Stomach (tissue), 9 donors: ENCODE data around the gene PDE9A. TPM values are rescaled to one million over a fixed set of nuclear protein-coding genes. Genes with fewer than 3 reads are reported as not detected.

Experiments used
- DNase-seq, 2 donors: peaks; one replicate each; pipeline versions ENCODE4 v3.0.0 to v3.0.0-alpha.2; 2013 to 2019
- H3K27ac ChIP-seq, 5 donors: fragments of 200-600 bp in 4 of 5; sonication (generic) in 4 of 5; one replicate each; pipeline ENCODE4 v1.5.1; 2013 to 2019; ENCODE audit warnings: mild to moderate bottlenecking in 1 of 5, moderate library complexity in 1 of 5
- H3K27me3 ChIP-seq, 3 donors: fragments of 200-600 bp; sonication (generic); one replicate each; pipeline ENCODE4 v1.5.1; 2017 to 2019; ENCODE audit warnings: mixed run types in 1 of 3
- H3K36me3 ChIP-seq, 4 donors: fragments of 200-600 bp; sonication (generic); 1 replicate in 3 of 4; 2 replicates in 1 of 4; pipeline ENCODE4 v1.5.1; 2016 to 2019
- H3K4me1 ChIP-seq, 4 donors: fragments of 200-600 bp; sonication (generic); one replicate each; pipeline ENCODE4 v1.5.1; 2016 to 2019
- H3K4me3 ChIP-seq, 4 donors: fragments of 200-600 bp; sonication (generic) in 3 of 4; one replicate each; pipeline ENCODE4 v1.5.1; 2016 to 2019; ENCODE audit warnings: mild to moderate bottlenecking in 1 of 4
- H3K9me3 ChIP-seq, 4 donors: fragments of 200-600 bp; sonication (generic); one replicate each; pipeline ENCODE4 v1.5.1; 2016 to 2019
- CTCF ChIP-seq, 7 experiments: fragments of 450-650 bp in 4 of 7; fragments of 200-600 bp in 3 of 7; sonication (generic) in 3 of 7; IDR thresholded peaks; one replicate each; pipeline ENCODE4 v1.5.1; 2016 to 2019; ENCODE audit warnings: antibody characterized with exemption in 7 of 7, control low read depth in 2 of 7, mild to moderate bottlenecking in 1 of 7
- EP300 ChIP-seq: sonication (generic); formaldehyde crosslinking; IDR thresholded peaks from one replicate; pipeline ENCODE4 v1.6.1; 2017; ENCODE audit warnings: antibody characterized with exemption
- POLR2A ChIP-seq, 4 donors: fragments of 450-650 bp; IDR thresholded peaks; one replicate each; pipeline ENCODE4 v1.6.1; 2016; ENCODE audit warnings: antibody characterized with exemption in 4 of 4, control low read depth in 2 of 4, mild to moderate bottlenecking in 1 of 4, moderate library complexity in 1 of 4
- POLR2AphosphoS5 ChIP-seq, 3 donors: sonication (generic); formaldehyde crosslinking; IDR thresholded peaks; one replicate each; pipeline ENCODE4 v1.6.1; 2016; ENCODE audit warnings: antibody characterized with exemption in 3 of 3
- WGBS, 5 donors: extraction: QIAGEN DNeasy Blood & Tissue Kit in 3 of 5; methylation state at CpG; one replicate each; pipeline versions ENCODE4 v1.1.5 to v1.1.7; 2013 to 2018; 5-methylcytosine and 5-hydroxymethylcytosine counted together
- intact Hi-C: fragments of 100-400 bp; cut with DNase I; formaldehyde crosslinking; loops from one replicate; pipeline ENCODE4 v1.15.1; 2023; ENCODE audit warnings: low total_unique reads
- polyA plus RNA-seq, 3 donors: library from polyadenylated mRNA; stranded (reverse); fragments of 200-250 nt; gene quantifications; one replicate each; pipeline ENCODE4 v1.2.3, GENCODE V29; 2013
- total RNA-seq, 5 donors: library from RNA; depleted of rRNA; stranded (reverse); fragments of >200 nt; gene quantifications; one replicate each; pipeline versions ENCODE4 v1.1.0 to v1.2.3, GENCODE V29; 2014 to 2016
- donor health status: healthy with polysubstance abuse.
- donor health status: Bipolar disorder and iron deficiency.
- donor health status: healthy.

PDE9A gene
- total and polyA plus RNA-seq, 8 donors, result 6.4 to 77.1 (median 11.9) TPM

GRCh38 chr21:42701706-42702456, 48.5 kb downstream of the PDE9A start:
- 90 to 93% (median 92%) methylated on average over 7 of the region's 7 CpGs for WGBS, 5 donors
- intact Hi-C loops, result no loop called here
- Histone ChIP-seq H3K27ac (no peak overlapping the region), H3K27me3 (no peaks in the 10 kb centered on the region), H3K4me1 (no peaks in the 10 kb centered on the region), H3K9me3 (no peaks in the 10 kb centered on the region), H3K4me3 (no peak overlapping the region), H3K36me3 (peaks cover 0 to 46% (median 0%) of the 10 kb centered on the region in 4 donors)
- TF ChIP-seq POLR2A (IDR thresholded peaks at IDR 0.05), result no peak
- no peak for TF ChIP-seq CTCF (IDR thresholded peaks at IDR 0.05)
- TF ChIP-seq EP300, result no peak
- TF ChIP-seq POLR2AphosphoS5 (IDR thresholded peaks at IDR 0.05), result no peak
- DNase-seq, result no peak

GRCh38 chr21:42702720-42703119, 49.3 kb downstream of the PDE9A start:
- intact Hi-C loops, result no loop called here
- Histone ChIP-seq H3K4me3 (no peak overlapping the region), H3K36me3 (peaks cover 0 to 41% (median 0%) of the 10 kb centered on the region in 4 donors), H3K27ac (no peak overlapping the region), H3K4me1 (no peaks in the 10 kb centered on the region), H3K27me3 (no peaks in the 10 kb centered on the region), H3K9me3 (no peaks in the 10 kb centered on the region)
- WGBS, 5 donors, result 90 to 93% (median 92%) methylated on average over 9 of the region's 9 CpGs
- no peak for TF ChIP-seq CTCF (IDR thresholded peaks at IDR 0.05)
- no peak for TF ChIP-seq EP300
- TF ChIP-seq POLR2AphosphoS5 (IDR thresholded peaks at IDR 0.05), result no peak
- no peak for TF ChIP-seq POLR2A (IDR thresholded peaks at IDR 0.05)
- no peak for DNase-seq

- no peak for DNase-seq
- H3K4me1 ChIP-seq, result no peaks in the 10 kb centered on the region
- no peaks in the 10 kb centered on the region for H3K9me3 ChIP-seq
- no peak overlapping the region for H3K4me3 ChIP-seq
- intact Hi-C loops, result no loop called here
- WGBS, 5 donors, result 89 to 97% (median 96%) methylated on average over 24 of the region's 24 CpGs
- no peak overlapping the region for H3K27ac ChIP-seq
- no peak for TF ChIP-seq CTCF (IDR thresholded peaks at IDR 0.05)
- TF ChIP-seq POLR2AphosphoS5 (IDR thresholded peaks at IDR 0.05), result no peak
- no peak for TF ChIP-seq EP300
- TF ChIP-seq POLR2A (IDR thresholded peaks at IDR 0.05), result no peak
- peaks cover 0 to 36% (median 0%) of the 10 kb centered on the region in 4 donors for H3K36me3 ChIP-seq
- no peaks in the 10 kb centered on the region for H3K27me3 ChIP-seq
Measured at GRCh38 chr21:42703136-42703908, 49.9 kb downstream of the PDE9A start.

- TF ChIP-seq EP300, result no peak
- TF ChIP-seq CTCF (IDR thresholded peaks at IDR 0.05), result no peak
- no peak for TF ChIP-seq POLR2A (IDR thresholded peaks at IDR 0.05)
- TF ChIP-seq POLR2AphosphoS5 (IDR thresholded peaks at IDR 0.05), result no peak
- DNase-seq, result no peak
- Histone ChIP-seq H3K4me3 (no peak overlapping the region), H3K27me3 (no peaks in the 10 kb centered on the region), H3K9me3 (no peaks in the 10 kb centered on the region), H3K27ac (no peak overlapping the region), H3K4me1 (no peaks in the 10 kb centered on the region), H3K36me3 (peaks cover 0 to 30% (median 0%) of the 10 kb centered on the region in 4 donors)
- 91 to 94% (median 93%) methylated on average over 18 of the region's 18 CpGs for WGBS, 5 donors
- intact Hi-C loops, result no loop called here
Measured at GRCh38 chr21:42703965-42704364, 50.5 kb downstream of the PDE9A start.
